ENCODE data around the gene RGS1.

GRCh38 chr1:192554904-192555303 is 20.7 kb upstream of the RGS1 start:
- TF ChIP-seq, protein P1, sequence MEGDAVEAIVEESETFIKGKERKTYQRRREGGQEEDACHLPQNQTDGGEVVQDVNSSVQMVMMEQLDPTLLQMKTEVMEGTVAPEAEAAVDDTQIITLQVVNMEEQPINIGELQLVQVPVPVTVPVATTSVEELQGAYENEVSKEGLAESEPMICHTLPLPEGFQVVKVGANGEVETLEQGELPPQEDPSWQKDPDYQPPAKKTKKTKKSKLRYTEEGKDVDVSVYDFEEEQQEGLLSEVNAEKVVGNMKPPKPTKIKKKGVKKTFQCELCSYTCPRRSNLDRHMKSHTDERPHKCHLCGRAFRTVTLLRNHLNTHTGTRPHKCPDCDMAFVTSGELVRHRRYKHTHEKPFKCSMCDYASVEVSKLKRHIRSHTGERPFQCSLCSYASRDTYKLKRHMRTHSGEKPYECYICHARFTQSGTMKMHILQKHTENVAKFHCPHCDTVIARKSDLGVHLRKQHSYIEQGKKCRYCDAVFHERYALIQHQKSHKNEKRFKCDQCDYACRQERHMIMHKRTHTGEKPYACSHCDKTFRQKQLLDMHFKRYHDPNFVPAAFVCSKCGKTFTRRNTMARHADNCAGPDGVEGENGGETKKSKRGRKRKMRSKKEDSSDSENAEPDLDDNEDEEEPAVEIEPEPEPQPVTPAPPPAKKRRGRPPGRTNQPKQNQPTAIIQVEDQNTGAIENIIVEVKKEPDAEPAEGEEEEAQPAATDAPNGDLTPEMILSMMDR (IDR thresholded peaks at IDR 0.05) = no peak
- TF ChIP-seq POLR2A (IDR thresholded peaks at IDR 0.05) = no peak
